Measurements from ENCODE around the gene ARL6IP5. TPM values are rescaled to one million over a fixed set of nuclear protein-coding genes. Genes with fewer than 3 reads are reported as not detected.

The ARL6IP5 gene
- total RNA-seq, 1 experiment from 2014 or later = 31.2 TPM

- H3K27me3 ChIP-seq (replicated peaks; ENCODE audit: control insufficient read depth, insufficient read depth, low read length) = no peaks in the 10 kb centered on the region
- ChIA-PET CTCF (no interaction called here), POLR2A (no interaction called here)
- BruUV-seq (replicated peaks) = no TSS peak
- no peaks in the 10 kb centered on the region for H3K9me3 ChIP-seq
- H3K27ac Mint-ChIP-seq (ENCODE audit: unreplicated experiment) = no peak overlapping the region
- H3K4me1 ChIP-seq = no peaks in the 10 kb centered on the region
- no peaks in the 10 kb centered on the region for H3K9me3 Mint-ChIP-seq (ENCODE audit: unreplicated experiment)
- no peaks in the 10 kb centered on the region for H3K27me3 Mint-ChIP-seq (ENCODE audit: insufficient read depth, unreplicated experiment)
- no peak overlapping the region for H3K4me3 ChIP-seq (ENCODE audit: low read depth, low read length)
- no peak for TF ChIP-seq CTCF (IDR thresholded peaks at IDR 0.05; ENCODE audit: insufficient read depth in 1 of 2, low read depth in 1 of 2, low read length in 1 of 2, severe bottlenecking in 1 of 2, unreplicated experiment in 1 of 2)
- intact Hi-C loops (cut with micrococcal nuclease; ENCODE audit: unreplicated experiment) = no loop called here
- H3K36me3 Mint-ChIP-seq (ENCODE audit: insufficient read depth, unreplicated experiment) = no peaks in the 10 kb centered on the region
- no peak for DNase-seq
- no peaks in the 10 kb centered on the region for H3K4me1 Mint-ChIP-seq (ENCODE audit: low read depth, unreplicated experiment)
- no peak overlapping the region for H3K4me3 Mint-ChIP-seq (ENCODE audit: unreplicated experiment)
- no peaks in the 10 kb centered on the region for H3K36me3 ChIP-seq (ENCODE audit: control insufficient read depth, insufficient read depth, low read length)
Measured at GRCh38 chr3:69096299-69096698, 11.6 kb downstream of the ARL6IP5 start.

GRCh38 chr3:69097407-69098086, 12.8 kb downstream of the ARL6IP5 start:
- ChIA-PET POLR2A (no interaction called here), CTCF (no interaction called here)
- no peaks in the 10 kb centered on the region for H3K9me3 ChIP-seq
- no peak overlapping the region for H3K4me3 ChIP-seq (ENCODE audit: low read depth, low read length)
- H3K36me3 Mint-ChIP-seq (ENCODE audit: insufficient read depth, unreplicated experiment) = no peaks in the 10 kb centered on the region
- no peak for TF ChIP-seq CTCF (IDR thresholded peaks at IDR 0.05; ENCODE audit: insufficient read depth in 1 of 2, low read depth in 1 of 2, low read length in 1 of 2, severe bottlenecking in 1 of 2, unreplicated experiment in 1 of 2)
- H3K4me1 ChIP-seq = no peaks in the 10 kb centered on the region
- no peaks in the 10 kb centered on the region for H3K36me3 ChIP-seq (ENCODE audit: control insufficient read depth, insufficient read depth, low read length)
- BruUV-seq (replicated peaks) = no TSS peak
- DNase-seq = no peak
- H3K27me3 ChIP-seq (replicated peaks; ENCODE audit: control insufficient read depth, insufficient read depth, low read length) = no peaks in the 10 kb centered on the region
- H3K27me3 Mint-ChIP-seq (ENCODE audit: insufficient read depth, unreplicated experiment) = no peaks in the 10 kb centered on the region
- no peaks in the 10 kb centered on the region for H3K4me1 Mint-ChIP-seq (ENCODE audit: low read depth, unreplicated experiment)
- no peak overlapping the region for H3K27ac Mint-ChIP-seq (ENCODE audit: unreplicated experiment)
- H3K9me3 Mint-ChIP-seq (ENCODE audit: unreplicated experiment) = no peaks in the 10 kb centered on the region
- no peak overlapping the region for H3K4me3 Mint-ChIP-seq (ENCODE audit: unreplicated experiment)
- intact Hi-C loops (cut with micrococcal nuclease; ENCODE audit: unreplicated experiment) = no loop called here

GRCh38 chr3:69099576-69099975, 14.8 kb downstream of the ARL6IP5 start:
- ChIA-PET CTCF (no interaction called here), POLR2A (no interaction called here)
- no peaks in the 10 kb centered on the region for H3K36me3 Mint-ChIP-seq (ENCODE audit: insufficient read depth, unreplicated experiment)
- no peaks in the 10 kb centered on the region for H3K36me3 ChIP-seq (ENCODE audit: control insufficient read depth, insufficient read depth, low read length)
- H3K4me1 ChIP-seq = no peaks in the 10 kb centered on the region
- intact Hi-C loops (cut with micrococcal nuclease; ENCODE audit: unreplicated experiment) = no loop called here
- no TSS peak for BruUV-seq (replicated peaks)
- H3K27ac Mint-ChIP-seq (ENCODE audit: unreplicated experiment) = no peak overlapping the region
- no peak overlapping the region for H3K4me3 ChIP-seq (ENCODE audit: low read depth, low read length)
- H3K4me3 Mint-ChIP-seq (ENCODE audit: unreplicated experiment) = no peak overlapping the region
- no peak for DNase-seq
- H3K4me1 Mint-ChIP-seq (ENCODE audit: low read depth, unreplicated experiment) = no peaks in the 10 kb centered on the region
- H3K27me3 ChIP-seq (replicated peaks; ENCODE audit: control insufficient read depth, insufficient read depth, low read length) = no peaks in the 10 kb centered on the region
- no peak for TF ChIP-seq CTCF (IDR thresholded peaks at IDR 0.05; ENCODE audit: insufficient read depth in 1 of 2, low read depth in 1 of 2, low read length in 1 of 2, severe bottlenecking in 1 of 2, unreplicated experiment in 1 of 2)
- no peaks in the 10 kb centered on the region for H3K9me3 ChIP-seq
- H3K9me3 Mint-ChIP-seq (ENCODE audit: unreplicated experiment) = no peaks in the 10 kb centered on the region
- no peaks in the 10 kb centered on the region for H3K27me3 Mint-ChIP-seq (ENCODE audit: insufficient read depth, unreplicated experiment)
